H9 (cell line): Measurements from ENCODE around the gene AIPL1. TPM values are rescaled to one million over a fixed set of nuclear protein-coding genes. Genes with fewer than 3 reads are reported as not detected.

Experiments used
- DNase-seq: peaks from one replicate; pipeline ENCODE4 v3.0.0-alpha.2; 2017
- H2AFZ ChIP-seq: one replicate; pipeline ENCODE4 v1.6.1; 2013; ENCODE audit warnings: mild to moderate bottlenecking, low read length, control low read depth, moderate library complexity
- H2AK5ac ChIP-seq: 2 replicates; pipeline ENCODE4 v1.6.1; 2013; ENCODE audit warnings: low read length, control low read depth, mixed read lengths; ENCODE audit not compliant: insufficient read length
- H2BK120ac ChIP-seq: one replicate; pipeline ENCODE4 v1.6.1; 2013; ENCODE audit warnings: low read depth, mild to moderate bottlenecking, low read length, control low read depth, inconsistent platforms; ENCODE audit not compliant: poor library complexity, severe bottlenecking
- H2BK12ac ChIP-seq: 2 replicates; pipeline ENCODE4 v1.6.1; 2013; ENCODE audit warnings: low read length, control low read depth, mixed read lengths, low read depth; ENCODE audit not compliant: insufficient read length
- H2BK15ac ChIP-seq: 2 replicates; pipeline ENCODE4 v1.6.1; 2013; ENCODE audit warnings: low read depth, low read length, control low read depth
- H2BK20ac ChIP-seq: one replicate; pipeline ENCODE4 v1.6.1; 2013; ENCODE audit warnings: low read depth, mild to moderate bottlenecking, low read length, control low read depth, inconsistent platforms; ENCODE audit not compliant: poor library complexity, severe bottlenecking
- H2BK5ac ChIP-seq: 2 replicates; pipeline ENCODE4 v1.6.1; 2013; ENCODE audit warnings: low read length, control low read depth, mixed read lengths; ENCODE audit not compliant: insufficient read length
- H3K14ac ChIP-seq: 2 replicates; pipeline ENCODE4 v1.6.1; 2013; ENCODE audit warnings: low read length, control low read depth; ENCODE audit not compliant: insufficient read depth
- H3K18ac ChIP-seq: 2 replicates; pipeline ENCODE4 v1.6.1; 2013; ENCODE audit warnings: low read depth, mild to moderate bottlenecking, mixed read lengths, low read length, control low read depth; ENCODE audit not compliant: insufficient read length
- H3K23ac ChIP-seq: 2 replicates; pipeline ENCODE4 v1.6.1; 2013; ENCODE audit warnings: low read length, control low read depth, mixed read lengths, low read depth; ENCODE audit not compliant: insufficient read length
- H3K23me2 ChIP-seq: 2 replicates; pipeline ENCODE4 v1.6.1; 2013; ENCODE audit warnings: low read depth, mild to moderate bottlenecking, mixed read lengths, low read length, control low read depth; ENCODE audit not compliant: insufficient read length, poor library complexity, severe bottlenecking
- H3K27ac ChIP-seq: 2 replicates; pipeline ENCODE4 v1.5.1; 2013; ENCODE audit warnings: low read length, control low read depth, mixed read lengths, low read depth; ENCODE audit not compliant: insufficient read length
- H3K27me3 ChIP-seq: 2 replicates; pipeline ENCODE4 v1.6.1; 2013; ENCODE audit warnings: low read length, control low read depth, inconsistent platforms; ENCODE audit not compliant: insufficient read depth
- H3K4ac ChIP-seq: 2 replicates; pipeline ENCODE4 v1.6.1; 2013; ENCODE audit warnings: low read depth, mild to moderate bottlenecking, control low read depth, inconsistent platforms, low read length, moderate library complexity
- H3K4me1 ChIP-seq: 2 replicates; pipeline ENCODE4 v1.6.1; 2013; ENCODE audit warnings: low read length, control low read depth, inconsistent platforms; ENCODE audit not compliant: insufficient read depth
- H3K4me2 ChIP-seq: 2 replicates; pipeline ENCODE4 v1.6.1; 2013; ENCODE audit warnings: low read length, control low read depth, mixed read lengths; ENCODE audit not compliant: insufficient read length, insufficient read depth
- H3K56ac ChIP-seq: 2 replicates; pipeline ENCODE4 v1.6.1; 2013; ENCODE audit warnings: low read depth, mild to moderate bottlenecking, mixed read lengths, low read length, control low read depth; ENCODE audit not compliant: insufficient read length
- H3K79me1 ChIP-seq: 2 replicates; pipeline ENCODE4 v1.6.1; 2013; ENCODE audit warnings: low read depth, mild to moderate bottlenecking, moderate library complexity, low read length, control low read depth, inconsistent platforms; ENCODE audit not compliant: insufficient read depth, poor library complexity, severe bottlenecking
- H3K79me2 ChIP-seq: 2 replicates; pipeline ENCODE4 v1.6.1; 2013; ENCODE audit warnings: low read length, control low read depth, inconsistent platforms; ENCODE audit not compliant: insufficient read depth
- H3K9ac ChIP-seq: 2 replicates; pipeline ENCODE4 v1.6.1; 2013; ENCODE audit warnings: low read length, control low read depth, mixed read lengths; ENCODE audit not compliant: insufficient read length; ENCODE audit errors: extremely low read depth
- H3K9me3 ChIP-seq: one replicate; pipeline ENCODE4 v1.6.1; 2013; ENCODE audit warnings: low read depth, low read length, inconsistent platforms; ENCODE audit not compliant: control insufficient read depth
- H3T11ph ChIP-seq: one replicate; pipeline ENCODE4 v1.6.1; 2013; ENCODE audit warnings: mild to moderate bottlenecking, low read length, control low read depth, inconsistent platforms
- H4K20me1 ChIP-seq: one replicate; pipeline ENCODE4 v1.6.1; 2013; ENCODE audit not compliant: control insufficient read depth, insufficient read length, insufficient read depth
- H4K5ac ChIP-seq: 2 replicates; pipeline ENCODE4 v1.6.1; 2013; ENCODE audit warnings: low read depth, mild to moderate bottlenecking, mixed read lengths, low read length, control low read depth; ENCODE audit not compliant: insufficient read length
- H4K8ac ChIP-seq: replicated peaks from 2 replicates; pipeline ENCODE4 v1.6.1; 2013; ENCODE audit warnings: low read length, control low read depth, mixed read lengths, low read depth; ENCODE audit not compliant: insufficient read length
- H4K91ac ChIP-seq: 2 replicates; pipeline ENCODE4 v1.6.1; 2013; ENCODE audit warnings: low read depth, mild to moderate bottlenecking, moderate library complexity, mixed read lengths, low read length, control low read depth; ENCODE audit not compliant: insufficient read length
- H3K27ac Mint-ChIP-seq, 3 experiments: 2 replicates in 2 of 3; 3 replicates in 1 of 3; pipeline ENCODE4 v1.8.0; 2020 to 2021; ENCODE audit warnings: mixed read lengths in 3 of 3, mild to moderate bottlenecking in 1 of 3, moderate library complexity in 1 of 3
- H3K27me3 Mint-ChIP-seq: 2 replicates; pipeline ENCODE4 v1.8.0; 2021; ENCODE audit warnings: low read depth, mild to moderate bottlenecking, moderate library complexity, mixed read lengths
- H3K36me3 Mint-ChIP-seq, 3 experiments: 2 replicates in 2 of 3; 3 replicates in 1 of 3; pipeline ENCODE4 v1.8.0; 2020 to 2021; ENCODE audit warnings: low read depth in 3 of 3, mixed read lengths in 3 of 3; ENCODE audit not compliant: insufficient read depth in 1 of 3
- H3K4me1 Mint-ChIP-seq, 2 experiments: 2 replicates each; pipeline ENCODE4 v1.8.0; 2020; ENCODE audit warnings: mixed read lengths in 2 of 2
- H3K4me3 Mint-ChIP-seq, 2 experiments: 2 replicates in 1 of 2; 3 replicates in 1 of 2; pipeline ENCODE4 v1.8.0; 2020 to 2021; ENCODE audit warnings: mild to moderate bottlenecking in 2 of 2, mixed read lengths in 2 of 2, moderate library complexity in 1 of 2
- H3K9me3 Mint-ChIP-seq, 2 experiments: 2 replicates in 1 of 2; 3 replicates in 1 of 2; pipeline ENCODE4 v1.8.0; 2020; ENCODE audit warnings: mild to moderate bottlenecking in 2 of 2, mixed read lengths in 2 of 2, moderate library complexity in 1 of 2
- WGBS: extraction: QIAGEN DNeasy Blood & Tissue Kit; methylation state at CpG from one replicate; pipeline ENCODE4 v1.1.7; 2013; ENCODE audit warnings: missing lambda C conversion rate, low lambda C conversion rate, mixed read lengths; ENCODE audit not compliant: insufficient read length; ENCODE audit errors: extremely low coverage; 5-methylcytosine and 5-hydroxymethylcytosine counted together
- total RNA-seq: library from RNA; stranded (reverse); gene quantifications from 2 replicates; pipeline ENCODE4 v1.2.1, GENCODE V29; 2021
- TF ChIP-seq, protein P1 (sequence below): fragments of 200-600 bp; sonication (generic); conservative IDR thresholded peaks from 3 replicates; pipeline ENCODE4 v1.8.0; 2021; ENCODE audit warnings: antibody characterized with exemption, mild to moderate bottlenecking

Gene AIPL1
- total RNA-seq, 1 experiment from 2014 or later, result 0.57 TPM

DNA sequence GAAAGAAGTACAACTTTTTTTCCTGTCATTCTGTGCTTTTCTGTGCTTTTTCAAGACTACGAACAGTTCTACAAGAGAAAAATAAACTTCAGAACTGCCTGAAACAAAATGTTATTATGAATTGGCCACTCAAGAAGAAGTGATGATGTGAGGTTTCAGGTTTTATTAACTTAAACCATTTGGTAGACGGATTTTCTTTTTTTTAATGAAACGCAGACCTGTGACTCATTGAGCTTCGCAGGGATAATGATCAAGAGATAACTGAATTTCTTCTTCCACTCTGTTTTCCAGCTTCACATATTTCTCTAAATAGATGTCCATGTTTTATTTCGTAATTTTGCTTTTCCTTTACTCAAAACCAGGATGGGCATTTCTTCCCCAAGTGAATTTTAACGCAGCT lies 32.7 kb downstream of the AIPL1 start:
- Histone ChIP-seq H2AFZ (no peak overlapping the region), H3K4ac (no peak overlapping the region), H4K20me1 (no peaks in the 10 kb centered on the region), H2BK12ac (no peak overlapping the region), H3K9ac (no peak overlapping the region), H3K56ac (no peak overlapping the region), H3K4me1 (peaks cover 2% of the 10 kb centered on the region), H3K27ac (no peak overlapping the region), H3K23ac (no peak overlapping the region), H3K9me3 (no peaks in the 10 kb centered on the region), H4K91ac (no peak overlapping the region), H3K27me3 (no peaks in the 10 kb centered on the region), H3K79me1 (no peaks in the 10 kb centered on the region), H3K4me2 (no peak overlapping the region), H2BK20ac (no peak overlapping the region), H3K79me2 (no peaks in the 10 kb centered on the region), H3T11ph (no peak overlapping the region), H4K8ac (no peak overlapping the region), H2BK5ac (no peak overlapping the region), H3K14ac (no peak overlapping the region), H3K23me2 (no peaks in the 10 kb centered on the region), H2BK120ac (no peak overlapping the region), H4K5ac (no peak overlapping the region), H2AK5ac (no peak overlapping the region), H2BK15ac (no peak overlapping the region), H3K18ac (no peak overlapping the region)
- TF ChIP-seq, protein P1, sequence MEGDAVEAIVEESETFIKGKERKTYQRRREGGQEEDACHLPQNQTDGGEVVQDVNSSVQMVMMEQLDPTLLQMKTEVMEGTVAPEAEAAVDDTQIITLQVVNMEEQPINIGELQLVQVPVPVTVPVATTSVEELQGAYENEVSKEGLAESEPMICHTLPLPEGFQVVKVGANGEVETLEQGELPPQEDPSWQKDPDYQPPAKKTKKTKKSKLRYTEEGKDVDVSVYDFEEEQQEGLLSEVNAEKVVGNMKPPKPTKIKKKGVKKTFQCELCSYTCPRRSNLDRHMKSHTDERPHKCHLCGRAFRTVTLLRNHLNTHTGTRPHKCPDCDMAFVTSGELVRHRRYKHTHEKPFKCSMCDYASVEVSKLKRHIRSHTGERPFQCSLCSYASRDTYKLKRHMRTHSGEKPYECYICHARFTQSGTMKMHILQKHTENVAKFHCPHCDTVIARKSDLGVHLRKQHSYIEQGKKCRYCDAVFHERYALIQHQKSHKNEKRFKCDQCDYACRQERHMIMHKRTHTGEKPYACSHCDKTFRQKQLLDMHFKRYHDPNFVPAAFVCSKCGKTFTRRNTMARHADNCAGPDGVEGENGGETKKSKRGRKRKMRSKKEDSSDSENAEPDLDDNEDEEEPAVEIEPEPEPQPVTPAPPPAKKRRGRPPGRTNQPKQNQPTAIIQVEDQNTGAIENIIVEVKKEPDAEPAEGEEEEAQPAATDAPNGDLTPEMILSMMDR, result no peak
- no peaks in the 10 kb centered on the region for H3K36me3 Mint-ChIP-seq
- H3K9me3 Mint-ChIP-seq, result peaks cover 4 to 8% of the 10 kb centered on the region in 2 experiments; a peak in 4 of 5 replicates
- WGBS, result no CpG with 5 or more reads among the region's 6 CpGs
- H3K27me3 Mint-ChIP-seq, result no peaks in the 10 kb centered on the region; the same call in none of the 2 replicates
- no peak overlapping the region for H3K4me3 Mint-ChIP-seq
- DNase-seq, result no peak
- H3K27ac Mint-ChIP-seq, result no peak overlapping the region
- H3K4me1 Mint-ChIP-seq, result peaks cover 0 to 2% of the 10 kb centered on the region in 2 experiments; a peak in 2 of 4 replicates
